Keratinocyte (primary cell): ENCODE measurements around the gene MRPL49.

Source experiments
- EZH2 ChIP-seq: IDR thresholded peaks from one replicate; pipeline ENCODE4 v1.6.1; 2012; ENCODE audit warnings: inconsistent platforms, mild to moderate bottlenecking, low read length, moderate library complexity
- TF ChIP-seq, protein P1 (sequence below), 3 experiments: IDR thresholded peaks in 1 of 3; conservative IDR thresholded peaks in 1 of 3; optimal IDR thresholded peaks in 1 of 3; 2 replicates in 2 of 3; 3 replicates in 1 of 3; pipeline versions ENCODE3 to v1.5.1; 2011; ENCODE audit warnings: low read length in 3 of 3, mild to moderate bottlenecking in 3 of 3, moderate library complexity in 2 of 3, control low read depth in 1 of 3, inconsistent platforms in 1 of 3; ENCODE audit not compliant: insufficient read depth in 2 of 3; ENCODE audit errors: extremely low read depth in 1 of 3

GRCh38 chr11:65087827-65088226 is 34.3 kb upstream of the MRPL49 start:
- TF ChIP-seq, protein P1, sequence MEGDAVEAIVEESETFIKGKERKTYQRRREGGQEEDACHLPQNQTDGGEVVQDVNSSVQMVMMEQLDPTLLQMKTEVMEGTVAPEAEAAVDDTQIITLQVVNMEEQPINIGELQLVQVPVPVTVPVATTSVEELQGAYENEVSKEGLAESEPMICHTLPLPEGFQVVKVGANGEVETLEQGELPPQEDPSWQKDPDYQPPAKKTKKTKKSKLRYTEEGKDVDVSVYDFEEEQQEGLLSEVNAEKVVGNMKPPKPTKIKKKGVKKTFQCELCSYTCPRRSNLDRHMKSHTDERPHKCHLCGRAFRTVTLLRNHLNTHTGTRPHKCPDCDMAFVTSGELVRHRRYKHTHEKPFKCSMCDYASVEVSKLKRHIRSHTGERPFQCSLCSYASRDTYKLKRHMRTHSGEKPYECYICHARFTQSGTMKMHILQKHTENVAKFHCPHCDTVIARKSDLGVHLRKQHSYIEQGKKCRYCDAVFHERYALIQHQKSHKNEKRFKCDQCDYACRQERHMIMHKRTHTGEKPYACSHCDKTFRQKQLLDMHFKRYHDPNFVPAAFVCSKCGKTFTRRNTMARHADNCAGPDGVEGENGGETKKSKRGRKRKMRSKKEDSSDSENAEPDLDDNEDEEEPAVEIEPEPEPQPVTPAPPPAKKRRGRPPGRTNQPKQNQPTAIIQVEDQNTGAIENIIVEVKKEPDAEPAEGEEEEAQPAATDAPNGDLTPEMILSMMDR (optimal IDR thresholded peaks at IDR 0.05 in 1 of 3, IDR thresholded peaks at IDR 0.05 in 1 of 3, conservative IDR thresholded peaks at IDR 0.05 in 1 of 3; ENCODE audit: extremely low read depth in 1 of 3, insufficient read depth in 2 of 3, low read length in 3 of 3) = no peak
- TF ChIP-seq EZH2 = no peak
